Measurements from ENCODE around the gene APOC3. TPM values are rescaled to one million over a fixed set of nuclear protein-coding genes. Genes with fewer than 3 reads are reported as not detected.

APOC3 gene
- total and polyA plus RNA-seq, 10 of the 15 experiments (the other 5 are each of a cell fraction or from before 2014, with no cell fraction given): 1.9 TPM; not detected in 9

GRCh38 chr11:116855413-116855812 is 25.7 kb downstream of the APOC3 start (continued):
- TF ChIP-seq FOS (IDR thresholded peaks at IDR 0.05; ENCODE audit: borderline replicate concordance, extremely low read depth, insufficient read length) (no peak), NKRF (conservative IDR thresholded peaks at IDR 0.05) (no peak), MXI1 (IDR thresholded peaks at IDR 0.05; ENCODE audit: low read depth, low read length) (no peak)
- TF ChIP-seq, protein P1, sequence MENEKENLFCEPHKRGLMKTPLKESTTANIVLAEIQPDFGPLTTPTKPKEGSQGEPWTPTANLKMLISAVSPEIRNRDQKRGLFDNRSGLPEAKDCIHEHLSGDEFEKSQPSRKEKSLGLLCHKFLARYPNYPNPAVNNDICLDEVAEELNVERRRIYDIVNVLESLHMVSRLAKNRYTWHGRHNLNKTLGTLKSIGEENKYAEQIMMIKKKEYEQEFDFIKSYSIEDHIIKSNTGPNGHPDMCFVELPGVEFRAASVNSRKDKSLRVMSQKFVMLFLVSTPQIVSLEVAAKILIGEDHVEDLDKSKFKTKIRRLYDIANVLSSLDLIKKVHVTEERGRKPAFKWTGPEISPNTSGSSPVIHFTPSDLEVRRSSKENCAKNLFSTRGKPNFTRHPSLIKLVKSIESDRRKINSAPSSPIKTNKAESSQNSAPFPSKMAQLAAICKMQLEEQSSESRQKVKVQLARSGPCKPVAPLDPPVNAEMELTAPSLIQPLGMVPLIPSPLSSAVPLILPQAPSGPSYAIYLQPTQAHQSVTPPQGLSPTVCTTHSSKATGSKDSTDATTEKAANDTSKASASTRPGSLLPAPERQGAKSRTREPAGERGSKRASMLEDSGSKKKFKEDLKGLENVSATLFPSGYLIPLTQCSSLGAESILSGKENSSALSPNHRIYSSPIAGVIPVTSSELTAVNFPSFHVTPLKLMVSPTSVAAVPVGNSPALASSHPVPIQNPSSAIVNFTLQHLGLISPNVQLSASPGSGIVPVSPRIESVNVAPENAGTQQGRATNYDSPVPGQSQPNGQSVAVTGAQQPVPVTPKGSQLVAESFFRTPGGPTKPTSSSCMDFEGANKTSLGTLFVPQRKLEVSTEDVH (IDR thresholded peaks at IDR 0.05; ENCODE audit: low read depth, partially characterized antibody): no peak
- TF ChIP-seq, protein P2, sequence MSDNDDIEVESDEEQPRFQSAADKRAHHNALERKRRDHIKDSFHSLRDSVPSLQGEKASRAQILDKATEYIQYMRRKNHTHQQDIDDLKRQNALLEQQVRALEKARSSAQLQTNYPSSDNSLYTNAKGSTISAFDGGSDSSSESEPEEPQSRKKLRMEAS (IDR thresholded peaks at IDR 0.05; ENCODE audit: low read depth, low read length): no peak

DNA sequence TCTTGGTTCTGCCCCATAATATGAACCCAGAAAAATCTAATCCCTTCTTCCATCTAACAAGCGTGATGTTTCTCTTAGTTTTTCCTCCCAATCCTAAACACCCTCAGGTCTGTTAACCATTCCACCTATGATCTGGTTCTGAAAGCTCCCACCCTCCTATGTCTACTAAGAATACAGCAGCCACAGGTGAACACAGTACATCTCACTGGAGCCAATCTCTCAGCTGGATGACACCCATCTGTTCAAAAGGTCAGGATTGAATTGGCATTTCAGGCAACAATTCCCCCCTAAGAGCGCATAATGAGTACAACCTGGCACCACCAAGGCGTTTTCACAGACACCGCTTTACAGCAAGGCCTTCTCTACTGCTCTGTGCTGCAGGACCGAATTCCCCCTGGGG is 26.7 kb downstream of the APOC3 start:
- WGBS (ENCODE audit: insufficient coverage, insufficient replicate concordance, low lambda C conversion rate, missing lambda C conversion rate): 98% methylated on average over 5 of the region's 5 CpGs
- SMC1A ChIA-PET (ENCODE audit: uncharacterized antibody, unreplicated experiment): interaction anchor here (0.9 kb wide), 1 partner anchor 20 kb away, joined by 3 read pairs; no protein-coding TSS in a partner anchor
- TF ChIP-seq, protein P3, sequence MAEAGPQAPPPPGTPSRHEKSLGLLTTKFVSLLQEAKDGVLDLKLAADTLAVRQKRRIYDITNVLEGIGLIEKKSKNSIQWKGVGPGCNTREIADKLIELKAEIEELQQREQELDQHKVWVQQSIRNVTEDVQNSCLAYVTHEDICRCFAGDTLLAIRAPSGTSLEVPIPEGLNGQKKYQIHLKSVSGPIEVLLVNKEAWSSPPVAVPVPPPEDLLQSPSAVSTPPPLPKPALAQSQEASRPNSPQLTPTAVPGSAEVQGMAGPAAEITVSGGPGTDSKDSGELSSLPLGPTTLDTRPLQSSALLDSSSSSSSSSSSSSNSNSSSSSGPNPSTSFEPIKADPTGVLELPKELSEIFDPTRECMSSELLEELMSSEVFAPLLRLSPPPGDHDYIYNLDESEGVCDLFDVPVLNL (IDR thresholded peaks at IDR 0.05; ENCODE audit: low read depth, low read length): no peak
- no peak for TF ChIP-seq ESRRA (IDR thresholded peaks at IDR 0.05; ENCODE audit: low read length)
- TF ChIP-seq KDM1A (IDR thresholded peaks at IDR 0.05; ENCODE audit: borderline replicate concordance): no peak
- no peak for TF ChIP-seq TAF1 (IDR thresholded peaks at IDR 0.05; ENCODE audit: borderline replicate concordance, low read depth, low read length)
- no peak for TF ChIP-seq CUX1 (IDR thresholded peaks at IDR 0.05; ENCODE audit: insufficient replicate concordance, low read depth, low read length)

More for the DNA sequence above, 26.7 kb downstream of the APOC3 start:
- no peak overlapping the region for H3K27ac ChIP-seq (ENCODE audit: control insufficient read depth, insufficient read depth)
- H3K36me3 ChIP-seq (ENCODE audit: control insufficient read depth in 2 of 2, insufficient read depth in 2 of 2, low read length in 1 of 2): peaks cover 3 to 9% of the 10 kb centered on the region in 2 experiments; a peak in 2 of 4 replicates
- ChIA-PET POLR2A (interaction anchor here (0.5 to 1.1 kb wide), 3 partner anchors 33 to 293 kb away, joined by 3 read pairs; no protein-coding TSS in a partner anchor), RAD21 (ENCODE audit: unreplicated experiment) (interaction anchor here (5.0 kb wide), 1 partner anchor 21 kb away, joined by 32 read pairs; no protein-coding TSS in a partner anchor), CTCF (interaction anchor here (1.2 to 2.1 kb wide), 2 partner anchors 250 to 370 kb away, joined by 4 to 5 read pairs; no protein-coding TSS in a partner anchor)
- intact Hi-C loops (cut with micrococcal nuclease; ENCODE audit: unreplicated experiment): no loop called here
- DNase-seq (ENCODE audit: low read depth, low spot score): no peak
- no peaks in the 10 kb centered on the region for H3K27me3 ChIP-seq (replicated peaks in 1 of 2; ENCODE audit: control insufficient read depth in 2 of 2, insufficient read depth in 2 of 2, low read length in 1 of 2)
- in situ Hi-C loops (cut with MboI): no loop called here
- no peaks in the 10 kb centered on the region for H4K20me1 ChIP-seq (ENCODE audit: control insufficient read depth, insufficient read depth)
- no peak for FAIRE-seq
- no peak for ATAC-seq
- no peak overlapping the region for H3K9ac ChIP-seq (ENCODE audit: control insufficient read depth, insufficient read depth, low read length)
- no peaks in the 10 kb centered on the region for H3K79me2 ChIP-seq (ENCODE audit: control insufficient read depth, insufficient read depth, low read length)
- H3K4me2 ChIP-seq (ENCODE audit: control insufficient read depth, insufficient read depth): no peak overlapping the region
- no peak overlapping the region for H2AFZ ChIP-seq (ENCODE audit: control insufficient read depth, low read depth, low read length)
- H3K4me1 ChIP-seq (ENCODE audit: control insufficient read depth, insufficient read depth, low read length): peaks cover 28% of the 10 kb centered on the region
- H3K4me3 ChIP-seq: no peak overlapping the region
- no peaks in the 10 kb centered on the region for H3K9me3 ChIP-seq (replicated peaks; ENCODE audit: control insufficient read depth, insufficient read depth, low read length)
- no TSS peak for BruUV-seq (replicated peaks)
